Neural progenitor cell (in vitro differentiated cells): ENCODE measurements around the gene TNS3.

Experiments used
- CTCF ChIP-seq: fragments of 200-600 bp; sonication (generic); IDR thresholded peaks from 2 replicates; pipeline ENCODE4 v1.5.1; 2017; ENCODE audit warnings: antibody characterized with exemption, mild to moderate bottlenecking
- EZH2phosphoT487 ChIP-seq: fragments of 200-600 bp; sonication (generic); IDR thresholded peaks from 2 replicates; pipeline ENCODE4 v1.6.1; 2017; ENCODE audit warnings: antibody characterized with exemption

GRCh38 chr7:47317487-47317886, 264.4 kb downstream of the TNS3 start:
- TF ChIP-seq CTCF (no peak), EZH2phosphoT487 (no peak)
